NT2/D1 (cell line): ENCODE results near the gene ARHGEF40.

Source experiments
- SUZ12 ChIP-seq: IDR thresholded peaks from 2 replicates; pipeline ENCODE4 v1.6.1; 2011; ENCODE audit not compliant: insufficient read length, insufficient read depth; ENCODE audit errors: extremely low read depth
- YY1 ChIP-seq: IDR thresholded peaks from 2 replicates; pipeline ENCODE4 v1.6.1; 2011; ENCODE audit not compliant: insufficient read length, insufficient read depth
- ZNF274 ChIP-seq: IDR thresholded peaks from 2 replicates; pipeline ENCODE4 v1.6.1; 2011; ENCODE audit warnings: mild to moderate bottlenecking, low read depth, low read length

DNA sequence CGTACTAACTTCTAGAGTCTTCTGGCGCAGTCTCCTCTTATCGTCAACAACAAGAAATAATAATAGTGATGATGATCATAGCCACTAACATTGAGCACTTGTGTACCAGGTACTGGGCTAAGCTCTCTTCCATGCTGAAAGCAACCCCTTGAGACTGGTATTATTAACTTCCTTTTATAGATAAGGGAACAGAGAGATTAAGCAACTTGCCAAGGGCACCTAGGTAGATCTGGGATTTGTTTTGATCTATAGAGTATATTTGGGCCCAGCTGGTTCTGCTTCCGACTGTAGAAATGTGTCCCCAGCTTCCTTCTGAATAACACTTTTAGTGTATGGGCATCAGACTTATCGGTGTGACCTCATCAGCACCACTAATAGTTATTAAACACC is 29.5 kb downstream of the ARHGEF40 start:
- TF ChIP-seq YY1 = no peak
- no peak for TF ChIP-seq ZNF274
- no peak for TF ChIP-seq SUZ12
